HG03025 (cell line): Measurements from ENCODE around the gene KRT72.

Experiments used
- ATAC-seq: cut with Tn5 transposase; IDR thresholded peaks from one replicate; pipeline ENCODE4 v1.9.1; 2021; ENCODE audit warnings: mild to moderate bottlenecking, moderate library complexity; ENCODE audit not compliant: unreplicated experiment, low FRiP score

The KRT72 gene

DNA sequence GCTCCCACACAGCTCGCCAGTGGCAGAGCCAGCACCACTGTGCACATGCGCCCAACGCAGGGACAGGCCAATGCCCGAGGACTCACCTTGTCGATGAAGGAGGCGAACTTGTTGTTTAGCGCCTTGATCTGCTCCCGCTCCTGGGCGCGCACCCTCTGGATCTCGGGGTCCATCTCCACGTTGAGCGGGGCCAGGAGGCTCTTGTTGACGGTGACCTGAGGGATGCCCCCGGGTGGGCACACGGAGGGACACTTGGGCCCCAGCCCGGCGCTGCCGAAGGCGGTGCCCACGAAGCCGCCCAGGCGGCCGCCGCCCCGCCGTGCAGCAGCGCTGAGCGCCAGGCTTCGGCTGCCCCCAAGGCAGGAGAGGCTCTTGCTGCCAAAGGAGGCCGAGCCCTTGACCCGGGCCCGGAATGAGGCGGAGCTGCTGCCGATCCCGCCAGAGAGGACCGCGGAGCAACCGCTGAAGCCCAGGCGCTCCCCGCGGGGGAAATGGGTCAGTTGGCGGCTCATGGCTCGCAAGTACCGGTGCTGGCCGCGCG, at the start of gene KRT72:
KRT72 (minus strand) TSS at position 523 of the 541 bp plus-strand sequence; CDS start at position 512, 11 bp downstream.
- ATAC-seq, result no peak

DNA sequence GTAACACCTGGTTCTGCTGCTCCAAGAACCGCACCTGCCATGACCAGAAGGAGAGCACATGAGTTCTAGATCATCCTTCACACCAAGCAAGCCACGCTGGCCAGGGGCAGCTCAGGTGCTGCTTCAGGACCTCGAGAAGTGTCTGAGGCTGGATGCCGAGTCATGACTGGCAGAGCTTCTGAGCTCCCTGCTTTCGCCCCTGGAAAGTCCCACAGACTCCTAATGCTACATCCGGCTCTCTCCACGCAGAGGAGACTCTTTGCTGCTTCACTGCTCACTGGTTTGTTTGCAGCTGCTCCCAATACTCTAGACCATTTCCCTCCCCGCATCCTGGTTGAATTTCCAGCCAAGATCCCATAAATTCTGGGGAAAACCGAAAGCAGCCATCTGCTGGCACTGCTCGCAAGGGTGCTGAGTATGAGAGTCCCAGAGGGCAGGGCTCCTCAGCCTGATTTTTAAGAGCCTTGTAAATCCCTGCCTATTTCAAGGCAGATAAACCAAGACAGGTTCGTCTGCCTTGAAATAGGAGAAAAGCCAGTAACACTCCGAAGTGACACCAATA, 49.3 kb upstream of the KRT72 start:
- no peak for ATAC-seq

DNA sequence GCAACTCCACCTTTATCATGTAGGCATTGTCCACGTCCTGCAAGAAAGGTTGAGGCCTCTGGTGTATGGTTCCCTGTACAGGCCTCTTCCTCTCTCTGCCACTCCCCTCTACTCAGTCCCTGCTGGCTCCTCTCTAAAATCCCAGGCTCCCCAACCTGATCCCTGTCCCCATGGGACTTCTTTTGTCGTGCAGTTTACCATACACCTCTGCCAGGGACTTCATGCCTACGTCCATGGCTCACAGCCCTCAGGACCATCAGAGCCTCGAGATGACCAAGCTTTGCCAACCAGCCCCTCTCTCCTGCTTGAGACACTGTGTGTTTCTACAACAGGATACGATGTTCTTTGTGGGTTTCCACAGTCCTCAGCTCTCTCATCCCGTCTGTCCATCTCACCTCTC, 47.8 kb upstream of the KRT72 start:
- no peak for ATAC-seq

DNA sequence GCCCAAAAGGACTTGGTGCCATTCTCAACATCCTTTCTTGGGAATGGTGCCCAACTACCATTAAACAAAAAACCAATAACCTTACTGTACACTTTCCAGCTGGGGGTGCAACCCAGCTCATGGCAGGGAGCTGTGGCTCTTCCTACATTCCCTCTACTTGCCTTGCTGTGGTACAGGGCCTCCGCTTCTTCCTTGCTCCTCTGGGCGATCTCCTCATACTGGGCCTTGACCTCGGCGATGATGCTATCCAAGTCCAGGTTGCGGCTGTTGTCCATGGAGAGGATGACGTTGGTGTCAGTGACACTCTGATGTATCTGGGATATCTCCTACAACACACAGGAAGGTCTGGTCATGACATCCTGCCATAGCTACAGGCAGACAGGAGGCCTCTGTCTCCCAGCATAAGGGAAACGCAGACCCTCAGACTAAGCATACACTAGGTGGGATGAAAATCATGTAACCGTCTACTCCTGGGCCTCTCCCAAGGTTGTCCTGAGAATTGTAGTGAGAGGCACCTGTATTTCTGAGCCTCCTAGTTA, 46.8 kb upstream of the KRT72 start:
- ATAC-seq, result no peak

DNA sequence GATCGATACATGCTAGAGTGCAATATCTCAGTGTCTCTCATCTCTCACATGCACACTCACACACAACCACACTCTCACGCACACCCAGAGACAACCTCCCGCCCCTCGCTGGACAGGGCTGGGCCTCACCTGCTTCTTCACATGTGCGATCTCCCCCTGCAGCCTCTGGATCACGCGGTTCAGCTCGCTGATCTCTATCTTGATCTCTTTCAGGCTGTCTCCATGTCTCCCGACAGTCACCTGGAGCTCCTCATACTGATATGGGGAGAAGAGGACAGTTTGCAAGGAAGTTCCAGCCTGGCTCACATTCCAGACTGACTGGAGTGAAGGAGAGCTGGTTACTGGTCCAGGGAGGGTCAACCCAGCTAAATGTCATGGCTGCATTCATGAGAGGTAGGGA, 46.3 kb upstream of the KRT72 start:
- ATAC-seq, result no peak

DNA sequence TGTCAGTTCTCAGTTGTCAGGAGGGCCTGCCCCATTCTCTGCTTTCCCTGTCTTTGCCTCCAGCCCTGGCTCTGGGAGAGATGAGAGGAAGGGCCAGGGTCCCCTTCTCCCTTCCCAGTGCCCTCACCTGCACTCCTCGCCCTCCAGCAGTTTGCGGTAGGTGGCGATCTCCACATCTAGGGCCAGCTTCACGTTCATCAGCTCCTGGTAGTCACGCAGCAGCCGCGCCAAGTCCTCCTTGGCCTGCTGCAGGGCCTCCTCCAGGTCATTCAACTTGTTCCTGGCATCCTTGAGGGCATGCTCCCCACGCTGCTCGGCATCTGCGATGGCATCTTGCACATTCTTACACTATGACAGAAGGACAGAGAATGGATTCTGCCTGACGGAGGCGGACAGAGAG, 45.4 kb upstream of the KRT72 start:
- no peak for ATAC-seq

DNA sequence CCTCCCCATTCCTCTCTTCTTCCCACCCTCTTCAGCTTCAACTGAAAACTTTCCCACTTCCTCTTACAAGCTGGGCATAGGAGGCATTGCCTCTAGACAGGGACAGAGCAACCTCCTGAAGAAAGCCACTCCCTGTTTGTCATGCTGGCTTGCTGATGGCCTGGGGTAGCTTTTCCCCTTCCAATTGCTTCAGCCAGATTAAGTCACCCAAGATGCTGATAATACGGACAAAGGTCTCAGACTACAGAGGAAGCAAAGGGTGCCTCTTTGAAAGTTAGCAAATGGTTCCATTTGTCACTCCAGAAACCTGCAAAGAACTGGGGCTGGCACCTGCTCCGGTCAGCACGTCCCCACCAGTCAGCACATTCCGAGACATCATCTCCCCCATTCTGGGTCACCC, 44.7 kb upstream of the KRT72 start:
- no peak for ATAC-seq

DNA sequence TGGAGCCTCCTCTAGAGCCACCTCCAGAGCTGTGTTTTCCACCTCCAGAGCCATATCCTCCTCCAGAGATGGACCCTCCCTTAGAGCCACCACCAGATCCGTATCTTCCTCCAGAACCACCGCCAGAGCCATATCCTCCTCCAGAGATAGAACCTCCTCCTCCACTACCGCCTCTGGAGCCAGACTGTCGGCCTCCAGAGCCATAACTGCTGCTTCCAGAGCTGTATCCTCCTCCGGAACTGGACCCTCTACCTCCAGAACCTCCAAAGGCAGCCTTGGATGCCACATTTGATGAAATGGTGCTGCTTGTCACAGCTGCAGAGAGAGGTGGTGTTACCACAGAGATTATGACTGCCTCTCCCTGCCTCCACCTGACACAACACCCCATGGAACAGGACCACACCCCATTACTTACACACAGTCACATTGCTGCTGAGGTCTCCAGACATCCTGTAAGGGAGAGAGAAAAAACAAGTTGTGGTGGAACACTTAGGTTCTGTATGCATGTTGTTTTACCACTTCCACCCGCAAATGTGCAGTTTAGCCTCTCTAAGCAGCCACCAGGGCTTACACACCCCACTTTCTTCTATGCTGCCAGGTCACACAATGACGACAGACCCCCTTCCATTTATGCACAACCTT, 44.0 kb upstream of the KRT72 start:
- ATAC-seq, result no peak

DNA sequence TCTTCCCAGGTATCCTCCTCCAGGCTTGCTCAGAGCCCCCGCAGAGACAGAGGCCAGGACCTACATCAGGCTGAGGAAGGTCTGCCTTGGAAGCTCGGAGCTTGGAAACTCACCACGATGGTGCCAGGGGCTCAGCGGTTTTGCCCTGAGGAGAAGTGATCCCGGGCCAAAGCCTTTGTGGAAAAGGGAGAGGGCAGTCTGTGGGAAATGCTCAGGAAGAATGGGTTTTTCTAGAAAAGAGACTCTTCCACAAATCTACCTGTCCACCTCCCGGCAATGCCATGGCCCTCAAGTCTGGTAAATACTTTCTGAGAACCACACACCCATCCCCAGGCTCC, 42.8 kb upstream of the KRT72 start:
- no peak for ATAC-seq

DNA sequence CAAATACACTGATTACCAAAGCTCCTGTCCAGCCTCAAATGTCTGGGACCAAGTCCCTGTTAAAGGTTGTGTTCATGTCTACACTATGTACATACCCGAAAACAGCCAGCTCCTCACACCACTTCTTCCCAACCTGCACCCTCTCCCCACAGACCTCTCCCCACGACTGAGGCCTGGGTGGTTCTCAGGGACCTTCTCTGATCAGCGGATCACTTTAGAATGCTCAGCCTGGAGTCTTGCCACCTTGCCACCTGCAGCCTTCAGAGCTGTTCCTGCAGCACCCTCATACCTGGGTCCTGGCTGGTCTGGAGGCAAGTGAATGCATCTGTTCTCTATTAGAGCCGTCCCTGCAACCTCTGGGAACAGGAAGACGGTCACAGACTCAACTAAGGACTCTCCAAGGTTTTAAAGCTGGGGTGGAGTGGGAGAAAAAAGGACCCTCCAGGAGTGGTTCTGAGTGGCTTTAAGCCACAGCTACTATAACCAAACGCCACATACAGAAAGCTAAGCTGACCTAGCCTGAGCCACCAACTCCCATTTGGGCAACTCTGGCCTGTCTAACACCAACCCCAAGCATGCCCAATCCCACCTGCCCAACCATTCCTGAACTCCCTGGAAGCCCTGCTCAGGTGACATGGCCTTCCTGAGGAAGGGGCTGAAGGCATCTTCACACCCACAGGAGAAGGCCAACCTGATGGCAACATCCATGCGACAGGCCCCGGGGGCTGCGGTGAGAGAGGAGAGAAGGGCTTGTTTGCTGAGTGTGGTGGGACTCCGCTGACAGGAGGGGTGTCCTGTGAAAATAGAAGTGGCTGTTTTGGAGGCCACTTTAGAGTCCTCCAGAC, 42.2 kb upstream of the KRT72 start:
- ATAC-seq, result no peak

DNA sequence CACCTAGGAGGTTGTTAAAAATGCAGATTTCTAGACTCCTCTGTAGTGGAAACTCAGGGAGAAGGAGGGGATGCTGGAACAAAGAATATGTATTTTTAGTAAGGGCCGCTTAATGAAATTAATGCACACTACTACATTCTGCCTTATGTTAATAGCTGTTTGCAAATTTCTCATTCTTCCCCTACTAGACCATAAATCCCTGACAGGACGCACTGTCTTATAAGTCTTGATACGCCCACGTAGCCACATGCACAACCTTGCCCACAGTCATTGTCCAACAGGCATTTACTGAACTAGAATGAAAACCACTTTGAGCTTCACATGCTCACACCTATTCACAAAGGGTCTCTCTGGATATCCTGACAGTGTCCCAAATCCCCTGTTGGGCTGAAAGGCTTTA, 40.2 kb upstream of the KRT72 start:
- no peak for ATAC-seq

DNA sequence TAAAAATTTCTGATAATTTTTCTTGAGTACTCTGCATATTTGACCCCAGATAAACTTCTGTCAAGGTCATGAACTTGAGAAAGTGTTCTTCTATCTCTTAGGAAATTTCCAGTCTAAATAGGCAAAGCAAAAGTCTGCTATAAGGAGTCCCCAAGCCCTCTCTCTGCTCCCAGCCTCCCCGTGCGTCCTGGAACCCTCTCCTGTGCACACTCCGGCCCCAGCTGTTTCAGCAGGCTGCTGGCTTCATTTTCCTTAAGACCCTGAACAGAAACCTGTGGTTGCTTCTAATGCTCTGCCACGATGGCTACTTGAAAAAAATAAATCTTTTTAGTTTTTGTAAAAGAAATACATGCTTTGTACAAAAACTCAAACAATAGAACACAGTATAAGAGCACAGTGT, 36.0 kb upstream of the KRT72 start:
- no peak for ATAC-seq

DNA sequence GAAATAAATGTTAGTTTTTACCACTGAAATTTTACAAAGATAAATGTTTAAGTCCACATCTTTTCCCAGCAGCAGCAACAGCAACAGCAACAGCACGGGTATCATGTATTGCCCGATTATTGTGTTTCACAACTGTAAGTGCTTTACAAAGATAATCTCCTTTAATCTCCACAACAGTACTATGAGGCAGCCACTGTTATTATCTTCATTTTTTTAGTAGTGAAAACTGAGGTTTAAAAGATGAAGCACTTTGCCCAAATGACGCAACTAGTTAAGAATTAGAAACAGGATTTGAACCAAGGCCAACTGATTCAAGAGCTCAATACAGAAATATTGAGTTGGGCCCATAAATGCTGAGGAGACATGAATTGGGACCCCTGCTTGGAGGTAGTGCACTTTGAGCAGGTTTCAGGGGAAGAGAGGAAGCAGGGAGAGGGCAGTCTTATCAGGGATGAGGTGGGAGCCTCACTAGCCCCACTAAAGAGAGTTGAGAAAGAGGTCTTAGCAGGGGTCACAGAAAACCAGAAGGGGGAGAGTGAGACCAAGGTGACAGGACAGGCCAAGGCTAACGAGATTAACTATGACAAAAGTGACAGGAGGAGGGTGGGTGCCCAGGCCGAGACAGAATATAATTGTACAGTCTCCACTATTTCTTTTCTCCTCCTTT, 35.5 kb upstream of the KRT72 start:
- no peak for ATAC-seq

DNA sequence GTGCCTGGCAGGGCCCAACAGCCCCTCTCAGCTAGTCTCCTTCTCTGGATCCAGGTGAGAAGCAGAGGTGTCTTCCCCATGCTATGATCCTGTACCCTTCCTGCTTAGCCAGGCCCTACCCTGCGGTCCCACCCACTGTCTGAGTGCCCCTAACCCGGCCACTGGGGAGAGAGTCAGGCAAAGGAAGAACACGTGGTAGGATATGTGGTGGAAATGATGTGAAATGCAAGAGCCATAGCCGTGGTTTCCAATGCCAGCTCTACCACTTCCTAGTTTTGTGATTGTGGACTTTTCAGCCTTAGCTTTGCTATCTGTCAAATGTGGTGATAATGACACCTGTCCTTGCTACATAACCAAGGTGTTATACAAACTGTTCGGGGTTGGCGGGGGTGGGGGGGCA, 34.9 kb upstream of the KRT72 start:
- no peak for ATAC-seq

DNA sequence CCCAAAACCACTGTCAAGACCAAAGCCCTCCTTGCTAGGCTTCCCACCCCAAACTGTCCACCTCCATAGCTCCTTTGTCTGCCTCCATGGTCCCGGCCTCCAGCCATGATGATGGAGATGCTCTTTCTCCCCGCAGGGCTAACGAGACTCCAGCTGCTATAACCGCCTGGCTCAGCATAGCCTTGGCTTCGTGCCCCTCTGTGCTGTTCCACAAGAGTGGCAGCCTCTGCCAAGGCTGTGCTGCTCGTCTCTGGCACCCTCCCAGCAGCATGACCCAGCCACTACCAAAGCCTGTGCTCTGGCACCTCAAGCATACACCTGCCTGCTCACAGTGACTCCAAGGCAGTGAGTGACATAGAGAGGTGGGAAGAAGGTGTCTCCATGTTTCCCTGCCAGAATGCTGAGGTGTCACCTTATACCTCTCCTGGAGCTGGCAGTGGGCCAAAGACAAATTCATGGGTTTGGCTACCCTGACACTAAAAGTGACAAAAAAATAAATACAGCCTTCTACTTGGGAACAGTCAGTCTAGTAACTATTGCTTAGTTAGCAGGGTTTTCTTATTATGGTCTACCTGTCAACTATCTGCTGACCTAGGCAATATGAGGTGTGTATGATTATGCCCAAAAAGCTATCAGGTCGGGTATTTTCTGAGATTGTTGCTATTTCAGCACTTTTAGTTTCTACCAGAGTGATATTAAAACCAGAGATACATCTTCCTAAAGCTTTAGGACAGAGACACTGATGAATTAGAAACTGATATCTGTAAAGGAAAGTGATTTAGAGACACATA, 33.2 kb upstream of the KRT72 start:
- no peak for ATAC-seq

DNA sequence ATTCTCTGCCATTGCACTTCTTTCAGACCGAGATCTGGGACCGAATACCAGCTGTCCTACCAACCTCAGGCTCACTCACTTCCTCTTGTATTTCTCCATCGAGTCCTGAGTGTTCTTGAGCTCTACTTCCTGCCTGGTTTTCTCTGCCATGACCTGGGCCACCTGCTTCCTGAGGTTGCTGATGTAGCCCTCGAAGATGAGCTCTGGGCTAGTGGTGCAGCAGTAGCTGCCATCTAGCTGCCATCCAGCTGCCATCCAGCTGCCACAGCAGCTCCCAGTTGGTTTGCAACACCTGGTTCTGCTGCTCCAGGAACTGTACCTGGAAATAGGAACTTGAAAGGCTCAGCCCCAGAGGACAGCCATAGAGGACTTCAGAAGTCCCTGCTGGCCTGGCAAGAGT, 32.1 kb upstream of the KRT72 start:
- no peak for ATAC-seq

DNA sequence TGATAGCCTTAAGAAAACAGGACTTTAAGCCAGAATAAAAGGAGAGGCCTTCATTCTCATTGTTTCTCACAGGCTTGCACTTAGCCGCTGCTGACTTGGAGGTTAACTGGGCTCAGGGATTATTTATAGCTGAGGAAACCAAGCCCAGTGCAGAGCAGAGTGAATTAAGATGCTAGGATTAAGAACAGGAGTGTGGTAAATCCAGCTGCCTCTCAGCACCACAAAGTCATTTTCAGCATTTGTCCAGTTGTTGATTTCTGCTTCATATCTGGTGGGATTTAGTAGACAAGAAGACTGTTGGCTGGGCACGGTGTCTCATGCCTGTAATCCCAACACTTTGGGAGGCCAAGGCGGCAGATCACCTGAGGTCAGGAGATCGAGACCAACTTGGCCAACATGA, 31.4 kb upstream of the KRT72 start:
- ATAC-seq, result no peak

DNA sequence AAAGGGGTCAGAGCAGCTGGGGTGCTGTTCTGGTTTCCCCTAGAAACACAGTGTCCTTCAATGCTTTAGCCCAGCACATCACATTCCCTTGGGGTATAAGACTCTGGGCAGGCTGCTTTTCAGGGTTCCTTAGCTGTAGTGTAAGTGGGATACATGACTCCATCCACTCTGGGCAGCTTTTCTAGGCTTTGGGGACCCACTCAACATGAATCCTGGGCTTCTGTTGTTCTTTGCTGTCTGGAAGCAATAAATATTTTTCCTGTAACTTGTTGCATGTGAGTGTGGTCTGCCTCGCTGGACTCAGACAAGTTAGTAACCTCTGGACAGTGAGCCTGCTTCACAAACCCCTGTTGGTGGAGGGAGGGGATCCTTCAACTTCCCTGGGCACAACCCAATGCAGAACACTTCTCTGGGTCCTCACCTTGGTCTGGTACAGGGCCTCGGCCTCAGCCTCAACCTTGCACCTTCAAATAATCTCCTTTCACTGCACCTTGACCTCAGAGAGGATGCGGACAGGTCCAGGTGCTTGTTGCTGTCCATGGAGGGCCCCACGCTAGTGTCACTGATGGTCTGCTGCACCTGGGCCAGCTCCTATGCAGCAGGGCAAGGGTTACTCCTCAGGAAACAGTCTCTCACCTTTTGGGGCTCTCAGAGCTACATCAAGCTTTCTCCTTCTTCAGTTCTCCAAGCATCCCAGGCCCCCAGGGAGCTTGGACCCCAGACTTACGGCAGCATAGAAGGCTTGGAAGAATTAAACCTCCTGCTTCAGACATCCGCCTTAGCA, 30.6 kb upstream of the KRT72 start:
- no peak for ATAC-seq

DNA sequence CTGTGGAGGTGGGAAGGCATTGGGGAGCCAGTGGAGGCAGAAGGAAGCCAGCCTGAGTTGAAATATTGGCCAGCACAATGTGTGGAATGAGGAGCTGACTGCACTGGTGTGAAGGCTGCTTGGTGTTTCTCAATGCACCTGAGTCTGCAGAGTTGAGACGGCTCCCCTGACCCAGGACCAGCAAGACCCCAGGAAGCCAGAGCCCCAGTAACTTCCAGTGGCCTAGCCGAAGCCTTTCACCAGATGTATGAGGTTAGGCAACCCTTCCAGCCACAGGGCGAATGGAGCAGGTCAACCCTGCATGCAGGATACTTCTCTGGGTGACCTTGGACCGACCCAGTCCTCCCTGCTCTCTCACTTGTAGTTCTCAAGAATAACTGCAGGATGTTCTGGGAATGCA, 30.0 kb upstream of the KRT72 start:
- ATAC-seq, result no peak
